Measurements from ENCODE around the gene SFMBT1.
A peak's percentile ranks its signal among the peaks of the same experiment; 100 is the strongest.

Gene SFMBT1

DNA sequence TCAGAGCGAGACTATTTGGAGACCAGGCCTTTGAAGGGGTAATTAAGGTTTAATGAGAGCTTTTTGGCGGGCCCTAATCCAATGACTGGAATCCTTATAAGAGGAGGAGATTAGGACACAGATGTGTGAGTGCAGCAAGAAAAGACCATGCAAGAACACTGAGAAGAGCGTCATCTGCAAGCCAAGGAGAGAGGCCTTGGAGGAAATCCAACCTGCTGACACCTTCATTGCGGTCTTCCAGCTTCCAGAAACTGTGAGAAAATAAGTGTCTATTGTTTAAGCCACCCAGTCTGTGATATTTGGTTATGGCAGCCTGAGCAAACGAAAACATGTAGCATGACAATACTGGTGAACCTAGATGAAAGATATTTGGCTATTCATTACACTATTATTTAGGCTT is 188.0 kb downstream of the SFMBT1 start:
- Histone ChIP-seq H3K36me3 (ENCODE audit: control insufficient read depth, insufficient read depth, low read length) (no peaks in the 10 kb centered on the region), H3K27ac (ENCODE audit: low read depth, low read length) (no peak overlapping the region), H3K4me1 (ENCODE audit: control insufficient read depth, insufficient read depth, low read length) (no peaks in the 10 kb centered on the region), H3K9ac (ENCODE audit: low read length) (no peak overlapping the region), H3K4me3 (ENCODE audit: low read length) (no peak overlapping the region), H3K27me3 (ENCODE audit: control insufficient read depth, insufficient read depth, low read length) (no peaks in the 10 kb centered on the region)

GRCh38 chr3:52857133-52857532 is 188.7 kb downstream of the SFMBT1 start:
- no peak overlapping the region for H3K4me3 ChIP-seq (ENCODE audit: low read length)
- no peaks in the 10 kb centered on the region for H3K4me1 ChIP-seq (ENCODE audit: control insufficient read depth, insufficient read depth, low read length)
- peaks cover 4% of the 10 kb centered on the region for H3K36me3 ChIP-seq (ENCODE audit: control insufficient read depth, insufficient read depth, low read length)
- H3K27me3 ChIP-seq (ENCODE audit: control insufficient read depth, insufficient read depth, low read length) = no peaks in the 10 kb centered on the region
- H3K27ac ChIP-seq (ENCODE audit: low read depth, low read length) = peak overlapping the region; percentile 54
- no peak overlapping the region for H3K9ac ChIP-seq (ENCODE audit: low read length)

GRCh38 chr3:52856666-52857065 is 189.2 kb downstream of the SFMBT1 start:
- no peaks in the 10 kb centered on the region for H3K27me3 ChIP-seq (ENCODE audit: control insufficient read depth, insufficient read depth, low read length)
- H3K36me3 ChIP-seq (ENCODE audit: control insufficient read depth, insufficient read depth, low read length) = peaks cover 8% of the 10 kb centered on the region
- no peaks in the 10 kb centered on the region for H3K4me1 ChIP-seq (ENCODE audit: control insufficient read depth, insufficient read depth, low read length)
- no peak overlapping the region for H3K9ac ChIP-seq (ENCODE audit: low read length)
- no peak overlapping the region for H3K4me3 ChIP-seq (ENCODE audit: low read length)
- H3K27ac ChIP-seq (ENCODE audit: low read depth, low read length) = peak overlapping the region; percentile 54

- H3K27me3 ChIP-seq (ENCODE audit: control insufficient read depth, insufficient read depth, low read length) = no peaks in the 10 kb centered on the region
- no peaks in the 10 kb centered on the region for H3K4me1 ChIP-seq (ENCODE audit: control insufficient read depth, insufficient read depth, low read length)
- no peak overlapping the region for H3K27ac ChIP-seq (ENCODE audit: low read depth, low read length)
- H3K4me3 ChIP-seq (ENCODE audit: low read length) = no peak overlapping the region
- no peak overlapping the region for H3K9ac ChIP-seq (ENCODE audit: low read length)
- peaks cover 14% of the 10 kb centered on the region for H3K36me3 ChIP-seq (ENCODE audit: control insufficient read depth, insufficient read depth, low read length)
These were observed 191.9 kb downstream of the SFMBT1 start for GRCh38 chr3:52854013-52854412.

Data from rectal smooth muscle tissue (tissue), 1 donor.